ENCODE measurements around the gene OSBPL9.

GRCh38 chr1:51642739-51643142 is 25.8 kb downstream of the OSBPL9 start:
- no peak for TF ChIP-seq CTCF (IDR thresholded peaks at IDR 0.05)
- TF ChIP-seq EZH2 (IDR thresholded peaks at IDR 0.05): no peak
